Breast epithelium (tissue), 4 donors: ENCODE data around the gene ARGFX. TPM values are rescaled to one million over a fixed set of nuclear protein-coding genes. Genes with fewer than 3 reads are reported as not detected.

ENCODE experiments used
- DNase-seq, 2 donors: peaks; one replicate each; pipeline ENCODE4 v3.0.0-alpha.2; 2019; ENCODE audit warnings: low spot score in 2 of 2
- H3K27ac ChIP-seq, 2 donors: fragments of 200-600 bp; sonication (generic) in 1 of 2; one replicate each; pipeline ENCODE4 v1.5.1; 2016 to 2019; ENCODE audit warnings: mild to moderate bottlenecking in 1 of 2
- H3K27me3 ChIP-seq, 2 donors: fragments of 200-600 bp; sonication (generic) in 1 of 2; one replicate each; pipeline versions ENCODE4 v1.5.1 to v1.6.0; 2017 to 2019; ENCODE audit warnings: control low read depth in 1 of 2, mild to moderate bottlenecking in 1 of 2
- H3K36me3 ChIP-seq: fragments of 200-600 bp; one replicate; pipeline ENCODE4 v1.5.1; 2019
- H3K4me1 ChIP-seq, 2 donors: fragments of 200-600 bp; sonication (generic); one replicate each; pipeline ENCODE4 v1.5.1; 2016 to 2019; ENCODE audit warnings: control low read depth in 1 of 2
- H3K4me3 ChIP-seq, 3 donors: fragments of 200-600 bp; sonication (generic); 1 replicate in 2 of 3; 2 replicates in 1 of 3; pipeline ENCODE4 v1.5.1; 2016 to 2019; ENCODE audit warnings: mild to moderate bottlenecking in 3 of 3, moderate library complexity in 2 of 3
- H3K9me3 ChIP-seq, 2 donors: fragments of 200-600 bp; sonication (generic) in 1 of 2; one replicate each; pipeline ENCODE4 v1.5.1; 2016 to 2019; ENCODE audit warnings: control low read depth in 1 of 2
- POLR2A ChIP-seq: fragments of 450-650 bp; IDR thresholded peaks from one replicate; pipeline ENCODE4 v1.6.1; 2016; ENCODE audit warnings: antibody characterized with exemption, mild to moderate bottlenecking, moderate library complexity
- POLR2AphosphoS5 ChIP-seq, 3 donors: sonication (generic); formaldehyde crosslinking; IDR thresholded peaks; one replicate each; pipeline ENCODE4 v1.6.1; 2017; ENCODE audit warnings: antibody characterized with exemption in 3 of 3
- intact Hi-C: fragments of 100-400 bp; cut with DNase I; formaldehyde crosslinking; loops from one replicate; pipeline ENCODE4 v1.15.1; 2023; ENCODE audit warnings: low total_unique reads
- total RNA-seq, 3 donors: library from RNA; depleted of rRNA; stranded (reverse); fragments of >200 nt; gene quantifications; one replicate each; pipeline ENCODE4 v1.1.0, GENCODE V29; 2016
- TF ChIP-seq, protein P1 (sequence below), 3 donors: fragments of 450-650 bp; IDR thresholded peaks; one replicate each; pipeline ENCODE4 v1.5.1; 2016 to 2017; ENCODE audit warnings: antibody characterized with exemption in 3 of 3, mild to moderate bottlenecking in 3 of 3, moderate library complexity in 3 of 3

ARGFX gene
- total RNA-seq, 3 donors from 2014 or later, result not detected

DNA sequence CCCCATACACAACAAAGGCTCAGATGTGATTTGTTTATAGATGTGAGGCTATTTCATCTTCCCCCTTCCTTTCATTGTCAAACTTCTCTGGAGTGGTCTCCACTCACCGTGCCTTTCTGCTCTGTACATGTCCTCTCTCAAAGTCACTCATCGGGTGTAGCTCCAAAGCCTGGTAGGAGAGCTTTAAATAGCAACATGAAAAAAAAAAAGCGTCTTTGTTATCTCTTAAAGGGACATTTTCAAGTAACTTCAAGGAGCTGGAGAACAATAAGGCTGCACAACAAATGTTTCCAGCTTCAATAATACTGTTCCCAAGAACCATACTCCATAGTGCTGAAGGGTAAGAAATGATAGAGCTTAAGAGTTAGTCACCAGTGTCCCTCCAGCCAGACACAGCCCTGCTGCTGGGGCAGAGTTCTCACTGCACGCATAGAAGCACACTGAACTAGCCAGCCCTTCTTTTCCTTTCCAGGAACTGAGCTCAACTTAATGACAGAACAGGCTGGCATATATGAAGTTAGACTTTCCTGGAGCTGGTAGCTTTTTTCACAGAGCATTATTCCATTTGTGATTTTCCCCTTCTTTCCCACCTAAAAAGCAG lies 33.6 kb downstream of the ARGFX start:
- intact Hi-C loops, result no loop called here
- H3K27me3 ChIP-seq, result no peaks in the 10 kb centered on the region
- no peak overlapping the region for H3K27ac ChIP-seq
- no peak overlapping the region for H3K4me3 ChIP-seq
- no peaks in the 10 kb centered on the region for H3K9me3 ChIP-seq
- H3K36me3 ChIP-seq, result no peaks in the 10 kb centered on the region
- no peaks in the 10 kb centered on the region for H3K4me1 ChIP-seq
- TF ChIP-seq POLR2AphosphoS5 (IDR thresholded peaks at IDR 0.05) (no peak), POLR2A (no peak)
- TF ChIP-seq, protein P1, sequence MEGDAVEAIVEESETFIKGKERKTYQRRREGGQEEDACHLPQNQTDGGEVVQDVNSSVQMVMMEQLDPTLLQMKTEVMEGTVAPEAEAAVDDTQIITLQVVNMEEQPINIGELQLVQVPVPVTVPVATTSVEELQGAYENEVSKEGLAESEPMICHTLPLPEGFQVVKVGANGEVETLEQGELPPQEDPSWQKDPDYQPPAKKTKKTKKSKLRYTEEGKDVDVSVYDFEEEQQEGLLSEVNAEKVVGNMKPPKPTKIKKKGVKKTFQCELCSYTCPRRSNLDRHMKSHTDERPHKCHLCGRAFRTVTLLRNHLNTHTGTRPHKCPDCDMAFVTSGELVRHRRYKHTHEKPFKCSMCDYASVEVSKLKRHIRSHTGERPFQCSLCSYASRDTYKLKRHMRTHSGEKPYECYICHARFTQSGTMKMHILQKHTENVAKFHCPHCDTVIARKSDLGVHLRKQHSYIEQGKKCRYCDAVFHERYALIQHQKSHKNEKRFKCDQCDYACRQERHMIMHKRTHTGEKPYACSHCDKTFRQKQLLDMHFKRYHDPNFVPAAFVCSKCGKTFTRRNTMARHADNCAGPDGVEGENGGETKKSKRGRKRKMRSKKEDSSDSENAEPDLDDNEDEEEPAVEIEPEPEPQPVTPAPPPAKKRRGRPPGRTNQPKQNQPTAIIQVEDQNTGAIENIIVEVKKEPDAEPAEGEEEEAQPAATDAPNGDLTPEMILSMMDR (IDR thresholded peaks at IDR 0.05), result no peak
- DNase-seq, result no peak

DNA sequence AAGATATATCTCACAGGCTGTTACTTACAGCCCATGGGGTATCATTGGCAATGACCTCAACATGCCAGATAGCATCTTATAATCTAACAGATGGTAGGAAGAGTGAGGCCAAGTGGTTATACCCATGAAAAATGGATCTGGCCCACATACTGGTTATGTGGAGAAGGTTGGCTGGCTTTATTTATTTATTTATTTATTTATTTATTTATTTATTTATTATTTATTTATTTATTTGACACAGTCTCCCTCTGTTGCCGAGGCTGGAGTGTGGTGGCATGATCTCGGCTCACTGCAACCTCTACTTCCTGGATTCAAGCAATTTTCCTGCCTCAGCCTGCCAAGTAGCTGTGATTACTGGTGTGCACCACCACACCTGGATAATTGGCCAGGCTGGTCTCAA lies 37.0 kb downstream of the ARGFX start:
- Histone ChIP-seq H3K4me3 (no peak overlapping the region), H3K9me3 (no peaks in the 10 kb centered on the region), H3K36me3 (no peaks in the 10 kb centered on the region), H3K4me1 (no peaks in the 10 kb centered on the region), H3K27ac (no peak overlapping the region), H3K27me3 (no peaks in the 10 kb centered on the region)
- DNase-seq, result no peak
- no peak for TF ChIP-seq POLR2AphosphoS5 (IDR thresholded peaks at IDR 0.05)
- TF ChIP-seq, protein P1 (IDR thresholded peaks at IDR 0.05), result no peak
- no peak for TF ChIP-seq POLR2A
- intact Hi-C loops, result no loop called here

GRCh38 chr3:121606106-121606505 lies 38.4 kb downstream of the ARGFX start:
- Histone ChIP-seq H3K9me3 (no peaks in the 10 kb centered on the region), H3K4me3 (no peak overlapping the region), H3K27ac (no peak overlapping the region), H3K36me3 (no peaks in the 10 kb centered on the region), H3K4me1 (no peaks in the 10 kb centered on the region), H3K27me3 (no peaks in the 10 kb centered on the region)
- no peak for DNase-seq
- TF ChIP-seq POLR2AphosphoS5 (IDR thresholded peaks at IDR 0.05), result no peak
- TF ChIP-seq, protein P1 (IDR thresholded peaks at IDR 0.05), result no peak
- TF ChIP-seq POLR2A, result no peak
- intact Hi-C loops, result no loop called here

Other genes starting within 250 kb of the ARGFX start
- under 1 TPM; under 0.01 to 0.64 (median 0.29) TPM for gene POLQ, start 22.0 kb upstream of the ARGFX start, total RNA-seq
- not detected for gene FBXO40, start 25.4 kb downstream of the ARGFX start, total RNA-seq
- 100 to 1,000 TPM in 1 of 3 donors, 10 to 100 TPM in 2; 37.8 to 144 (median 42.6) TPM for gene HCLS1, start 93.0 kb downstream of the ARGFX start, total RNA-seq
- 100 to 1,000 TPM in 1 of 3 donors, 10 to 100 TPM in 2; 95.4 to 106 (median 95.4) TPM for gene GOLGB1, start 181.8 kb downstream of the ARGFX start, total RNA-seq